ENCODE measurements around the gene TCFL5.

The TCFL5 gene

GRCh38 chr20:62838128-62838891 lies 23.3 kb downstream of the TCFL5 start:
- H3K27me3 ChIP-seq (replicated peaks; ENCODE audit: insufficient read depth, low read length), result peaks cover 42% of the 10 kb centered on the region
- no peaks in the 10 kb centered on the region for H3K79me2 ChIP-seq (ENCODE audit: low read length)
- H3K4me2 ChIP-seq (ENCODE audit: low read depth, low read length), result no peak overlapping the region
- no peaks in the 10 kb centered on the region for H4K20me1 ChIP-seq (ENCODE audit: insufficient read depth, low read length)
- no peak overlapping the region for H3K27ac ChIP-seq (ENCODE audit: low read length)
- DNase-seq, result no peak
- TF ChIP-seq CTCF (IDR thresholded peaks at IDR 0.05; ENCODE audit: low read length), result no peak
- no peak for TF ChIP-seq EZH2phosphoT487 (IDR thresholded peaks at IDR 0.05; ENCODE audit: low read length)
- no peak for TF ChIP-seq EZH2 (optimal IDR thresholded peaks at IDR 0.05; ENCODE audit: low read depth, low read length)
- H3K9ac ChIP-seq (ENCODE audit: low read length), result no peak overlapping the region
- H3K4me3 ChIP-seq (ENCODE audit: low read length), result no peak overlapping the region
- no peaks in the 10 kb centered on the region for H3K36me3 ChIP-seq (replicated peaks; ENCODE audit: insufficient read depth, low read length)
- H3K9me3 ChIP-seq (replicated peaks; ENCODE audit: insufficient read depth, low read length), result no peaks in the 10 kb centered on the region
- no peaks in the 10 kb centered on the region for H3K9me2 ChIP-seq (replicated peaks; ENCODE audit: insufficient read depth, low read length)
- H2AFZ ChIP-seq (ENCODE audit: low read length), result no peak overlapping the region
- H3F3A ChIP-seq (ENCODE audit: insufficient read depth, low read length), result no peaks in the 10 kb centered on the region
- H3K4me1 ChIP-seq (ENCODE audit: low read length), result no peaks in the 10 kb centered on the region

DNA sequence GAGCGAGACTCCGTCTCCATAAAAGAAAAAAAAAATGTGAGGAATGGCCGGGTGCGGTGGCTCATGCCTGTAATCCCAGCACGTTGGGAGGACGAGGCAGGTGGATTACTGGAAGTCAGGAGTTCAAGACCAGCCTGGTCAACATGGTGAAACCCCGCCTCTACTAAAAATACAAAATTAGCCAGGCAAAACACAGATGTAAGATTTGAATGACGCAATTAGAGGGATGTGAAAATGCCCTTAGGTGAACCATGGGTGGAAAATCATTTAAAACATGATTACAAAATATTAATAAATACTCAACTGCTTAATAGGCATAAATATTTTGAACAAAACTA lies 23.9 kb downstream of the TCFL5 start:
- Histone ChIP-seq H3K4me3 (ENCODE audit: low read length) (no peak overlapping the region), H3K4me1 (ENCODE audit: low read length) (peaks cover 3% of the 10 kb centered on the region), H3K79me2 (ENCODE audit: low read length) (no peaks in the 10 kb centered on the region), H3K27ac (ENCODE audit: low read length) (no peak overlapping the region), H3K9ac (ENCODE audit: low read length) (no peak overlapping the region), H3K36me3 (replicated peaks; ENCODE audit: insufficient read depth, low read length) (no peaks in the 10 kb centered on the region), H3K27me3 (replicated peaks; ENCODE audit: insufficient read depth, low read length) (peaks cover 42% of the 10 kb centered on the region), H3F3A (ENCODE audit: insufficient read depth, low read length) (peaks cover 4% of the 10 kb centered on the region; the same call in 1 of the 2 replicates), H3K9me2 (replicated peaks; ENCODE audit: insufficient read depth, low read length) (no peaks in the 10 kb centered on the region), H4K20me1 (ENCODE audit: insufficient read depth, low read length) (no peaks in the 10 kb centered on the region), H2AFZ (ENCODE audit: low read length) (no peak overlapping the region), H3K4me2 (ENCODE audit: low read depth, low read length) (no peak overlapping the region), H3K9me3 (replicated peaks; ENCODE audit: insufficient read depth, low read length) (no peaks in the 10 kb centered on the region)
- TF ChIP-seq EZH2 (optimal IDR thresholded peaks at IDR 0.05; ENCODE audit: low read depth, low read length) (no peak), EZH2phosphoT487 (IDR thresholded peaks at IDR 0.05; ENCODE audit: low read length) (no peak), CTCF (IDR thresholded peaks at IDR 0.05; ENCODE audit: low read length) (no peak)
- no peak for DNase-seq

DNA sequence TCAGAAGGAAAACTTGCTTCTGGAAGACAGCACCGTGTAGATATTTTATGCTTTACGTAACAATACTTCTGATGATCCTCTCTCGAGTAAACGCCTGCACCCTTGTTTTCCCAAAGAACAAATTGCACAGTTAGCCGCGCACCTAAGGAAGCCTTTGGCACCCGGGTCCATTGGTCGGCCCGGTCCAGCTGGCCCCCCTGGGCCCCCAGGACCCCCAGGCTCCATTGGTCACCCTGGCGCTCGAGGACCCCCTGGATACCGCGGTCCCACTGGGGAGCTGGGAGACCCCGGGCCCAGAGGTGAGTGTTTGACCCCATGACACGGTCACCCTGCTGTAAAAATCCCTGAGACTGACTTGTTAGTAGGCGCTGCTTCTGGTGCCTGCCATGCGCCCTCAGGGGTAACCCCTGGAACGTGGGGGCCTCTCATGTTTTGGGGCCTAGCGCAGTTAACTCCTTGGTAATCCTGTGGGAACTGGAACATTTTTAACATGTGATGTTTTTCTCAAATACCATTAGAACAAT lies 24.6 kb downstream of the TCFL5 start:
- H2AFZ ChIP-seq (ENCODE audit: low read length), result no peak overlapping the region
- no peaks in the 10 kb centered on the region for H4K20me1 ChIP-seq (ENCODE audit: insufficient read depth, low read length)
- no peak overlapping the region for H3K4me3 ChIP-seq (ENCODE audit: low read length)
- H3K4me2 ChIP-seq (ENCODE audit: low read depth, low read length), result no peak overlapping the region
- no peaks in the 10 kb centered on the region for H3K9me2 ChIP-seq (replicated peaks; ENCODE audit: insufficient read depth, low read length)
- no peaks in the 10 kb centered on the region for H3K36me3 ChIP-seq (replicated peaks; ENCODE audit: insufficient read depth, low read length)
- H3K27me3 ChIP-seq (replicated peaks; ENCODE audit: insufficient read depth, low read length), result peaks cover 42% of the 10 kb centered on the region
- no peak overlapping the region for H3K27ac ChIP-seq (ENCODE audit: low read length)
- peaks cover 8% of the 10 kb centered on the region for H3K4me1 ChIP-seq (ENCODE audit: low read length)
- no peak overlapping the region for H3K9ac ChIP-seq (ENCODE audit: low read length)
- no peak for DNase-seq
- TF ChIP-seq EZH2phosphoT487 (IDR thresholded peaks at IDR 0.05; ENCODE audit: low read length) (no peak), CTCF (IDR thresholded peaks at IDR 0.05; ENCODE audit: low read length) (no peak), EZH2 (optimal IDR thresholded peaks at IDR 0.05; ENCODE audit: low read depth, low read length) (no peak)
- no peaks in the 10 kb centered on the region for H3K9me3 ChIP-seq (replicated peaks; ENCODE audit: insufficient read depth, low read length)
- no peaks in the 10 kb centered on the region for H3K79me2 ChIP-seq (ENCODE audit: low read length)
- H3F3A ChIP-seq (ENCODE audit: insufficient read depth, low read length), result peaks cover 11% of the 10 kb centered on the region
